ENCODE measurements around the gene FBXO42.

DNA sequence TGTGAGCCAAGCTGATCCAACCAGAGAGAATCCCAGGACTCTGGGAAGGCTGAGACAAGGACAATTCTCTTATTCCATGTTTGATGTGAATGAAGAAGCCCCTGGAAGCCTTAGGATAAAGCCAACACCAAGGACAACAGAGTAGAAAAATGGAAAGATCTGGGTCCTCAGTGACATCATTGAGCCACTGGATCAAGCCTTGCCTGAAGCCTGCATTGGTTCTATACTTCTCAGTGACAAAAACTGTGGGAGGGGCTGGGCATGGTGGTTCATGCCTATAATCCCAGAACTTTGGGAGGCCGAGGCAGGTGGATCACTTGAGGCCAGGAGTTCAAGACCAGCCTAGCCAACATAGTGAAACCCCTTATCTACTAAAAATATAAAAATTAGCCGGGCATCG, 155.4 kb downstream of the FBXO42 start:
- TF ChIP-seq, protein P1, sequence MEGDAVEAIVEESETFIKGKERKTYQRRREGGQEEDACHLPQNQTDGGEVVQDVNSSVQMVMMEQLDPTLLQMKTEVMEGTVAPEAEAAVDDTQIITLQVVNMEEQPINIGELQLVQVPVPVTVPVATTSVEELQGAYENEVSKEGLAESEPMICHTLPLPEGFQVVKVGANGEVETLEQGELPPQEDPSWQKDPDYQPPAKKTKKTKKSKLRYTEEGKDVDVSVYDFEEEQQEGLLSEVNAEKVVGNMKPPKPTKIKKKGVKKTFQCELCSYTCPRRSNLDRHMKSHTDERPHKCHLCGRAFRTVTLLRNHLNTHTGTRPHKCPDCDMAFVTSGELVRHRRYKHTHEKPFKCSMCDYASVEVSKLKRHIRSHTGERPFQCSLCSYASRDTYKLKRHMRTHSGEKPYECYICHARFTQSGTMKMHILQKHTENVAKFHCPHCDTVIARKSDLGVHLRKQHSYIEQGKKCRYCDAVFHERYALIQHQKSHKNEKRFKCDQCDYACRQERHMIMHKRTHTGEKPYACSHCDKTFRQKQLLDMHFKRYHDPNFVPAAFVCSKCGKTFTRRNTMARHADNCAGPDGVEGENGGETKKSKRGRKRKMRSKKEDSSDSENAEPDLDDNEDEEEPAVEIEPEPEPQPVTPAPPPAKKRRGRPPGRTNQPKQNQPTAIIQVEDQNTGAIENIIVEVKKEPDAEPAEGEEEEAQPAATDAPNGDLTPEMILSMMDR (conservative IDR thresholded peaks at IDR 0.05 in 1 of 2, IDR thresholded peaks at IDR 0.05 in 1 of 2; ENCODE audit: low read depth in 1 of 2, low read length in 2 of 2), result no peak
- no peak for TF ChIP-seq EZH2 (IDR thresholded peaks at IDR 0.05; ENCODE audit: low read length, missing control alignments)
